Measurements from ENCODE around the gene C6orf89.

The C6orf89 gene

GRCh38 chr6:36964349-36964748, 78.6 kb downstream of the C6orf89 start:
- in situ Hi-C loops (cut with HindIII; ENCODE audit: low sequenced_read_pairs), result no loop called here

- in situ Hi-C loops (cut with HindIII; ENCODE audit: low sequenced_read_pairs), result no loop called here
These were observed 79.2 kb downstream of the C6orf89 start for GRCh38 chr6:36964908-36965307.

GRCh38 chr6:36967301-36967700, 81.5 kb downstream of the C6orf89 start:
- in situ Hi-C loops (cut with HindIII; ENCODE audit: low sequenced_read_pairs), result no loop called here

- in situ Hi-C loops (cut with HindIII; ENCODE audit: low sequenced_read_pairs), result no loop called here
These were observed 82.0 kb downstream of the C6orf89 start for GRCh38 chr6:36967757-36968156.

GRCh38 chr6:36968266-36968977, 82.7 kb downstream of the C6orf89 start:
- in situ Hi-C loops (cut with HindIII; ENCODE audit: low sequenced_read_pairs), result no loop called here

DNA sequence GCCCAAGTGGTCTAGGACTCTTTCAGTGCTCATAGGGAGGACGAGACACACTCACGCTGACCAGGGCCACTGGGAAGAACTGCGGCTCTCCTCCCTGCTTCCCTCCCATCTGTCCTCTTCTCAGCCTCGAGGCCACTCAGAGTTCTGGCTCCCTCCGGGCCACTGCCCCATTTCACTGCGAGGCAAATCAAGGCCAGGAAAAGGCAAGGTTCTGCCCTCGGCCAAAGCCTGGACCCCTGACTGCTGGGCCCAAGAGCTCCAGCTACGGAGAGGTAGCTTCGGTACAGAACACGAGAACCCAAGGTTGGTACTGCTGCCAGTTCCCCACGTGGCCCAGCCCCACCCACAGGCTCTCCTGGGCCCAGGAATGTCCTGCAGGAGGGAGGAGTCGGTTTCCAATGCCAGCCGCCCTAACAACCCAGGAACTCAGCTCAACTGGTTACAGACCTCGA, 83.5 kb downstream of the C6orf89 start:
- in situ Hi-C loops (cut with HindIII; ENCODE audit: low sequenced_read_pairs), result no loop called here

GRCh38 chr6:36969988-36970891, 84.5 kb downstream of the C6orf89 start:
- in situ Hi-C loops (cut with HindIII; ENCODE audit: low sequenced_read_pairs), result no loop called here

DNA sequence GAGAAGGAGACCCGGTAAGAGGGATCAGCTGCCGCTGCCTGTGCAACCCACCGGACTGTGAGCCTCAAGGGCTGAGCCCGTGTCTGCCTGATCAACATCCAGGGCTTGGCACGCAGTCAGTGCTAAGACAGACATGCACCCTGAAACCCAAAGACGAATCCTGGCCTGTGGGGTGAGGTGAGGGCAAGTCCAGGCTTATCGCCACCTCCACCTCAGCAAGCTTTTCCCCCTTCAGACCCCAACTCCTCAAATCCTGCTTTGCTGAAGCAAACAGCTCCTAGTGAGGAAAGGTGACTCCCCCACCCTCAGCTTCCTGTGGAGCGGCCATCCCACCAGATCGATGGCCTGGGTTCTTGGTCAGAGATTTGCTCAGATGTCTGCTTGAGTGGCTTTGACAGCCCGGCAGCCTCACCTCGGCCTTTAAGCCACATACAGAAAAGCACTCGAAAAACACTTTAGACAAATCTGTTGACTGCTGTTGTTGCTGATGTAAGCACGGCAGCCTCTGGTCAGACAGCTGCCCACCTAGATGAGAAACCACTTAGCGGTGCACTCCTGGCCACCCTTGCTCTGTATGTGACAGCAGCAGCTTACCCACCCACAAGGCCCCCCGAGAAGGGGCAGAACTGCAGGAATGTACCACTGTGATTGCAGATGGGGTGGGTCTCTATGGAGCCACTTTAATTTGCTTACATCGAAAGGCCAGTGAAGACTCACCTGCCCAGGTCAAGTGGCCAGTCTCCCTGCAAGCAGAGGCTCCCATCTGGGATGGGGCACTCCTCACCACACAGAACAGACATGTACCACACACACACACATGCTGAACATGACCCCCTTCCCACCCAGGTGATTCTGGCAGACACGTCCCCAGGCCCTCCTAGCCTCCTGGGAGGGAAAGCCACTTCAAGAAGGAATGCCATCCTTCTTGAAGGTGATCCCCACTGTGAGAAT, 85.4 kb downstream of the C6orf89 start:
- in situ Hi-C loops (cut with HindIII; ENCODE audit: low sequenced_read_pairs), result no loop called here

- in situ Hi-C loops (cut with HindIII; ENCODE audit: low sequenced_read_pairs), result no loop called here
These were observed 86.3 kb downstream of the C6orf89 start for GRCh38 chr6:36971921-36972673.

DNA sequence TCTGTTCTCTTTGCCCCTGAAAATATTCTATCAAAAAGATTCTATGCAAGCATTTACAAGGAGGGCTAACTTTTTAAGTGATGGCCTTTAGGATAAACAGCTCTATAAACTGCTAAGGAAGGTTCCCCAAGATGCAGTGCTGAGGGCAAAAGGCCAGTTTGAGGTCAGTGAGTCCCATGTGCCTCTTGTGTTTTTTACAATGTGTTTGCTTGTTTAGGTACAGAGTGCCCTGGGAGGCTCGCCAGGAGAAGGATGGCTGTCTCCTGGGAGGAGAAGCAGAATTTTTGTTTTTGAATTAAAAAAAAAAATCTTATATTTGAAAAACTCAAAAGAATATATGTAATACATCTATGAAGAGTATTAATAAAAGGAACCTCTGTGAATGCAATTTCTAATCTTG, 87.4 kb downstream of the C6orf89 start:
- in situ Hi-C loops (cut with HindIII; ENCODE audit: low sequenced_read_pairs), result no loop called here

DNA sequence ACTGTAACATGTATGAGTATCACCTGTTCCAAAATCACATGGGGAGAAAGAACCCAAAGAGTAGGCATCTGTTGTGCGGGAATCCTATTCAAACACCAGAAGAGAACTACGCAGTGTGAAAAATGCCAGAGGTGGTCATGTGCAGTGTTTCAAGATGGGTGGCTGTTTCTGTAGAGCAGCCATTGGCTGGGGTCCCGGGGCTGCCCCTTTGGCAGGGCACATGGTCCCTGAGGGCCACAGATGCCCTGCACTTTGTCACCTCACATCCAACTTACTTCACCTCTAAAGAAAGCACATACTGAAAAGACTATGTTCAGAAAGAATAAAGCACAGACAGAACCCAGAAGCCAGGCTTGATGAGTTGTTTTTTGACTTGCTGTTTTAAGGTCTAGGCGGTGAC, 87.9 kb downstream of the C6orf89 start:
- in situ Hi-C loops (cut with HindIII; ENCODE audit: low sequenced_read_pairs), result no loop called here

- in situ Hi-C loops (cut with HindIII; ENCODE audit: low sequenced_read_pairs), result no loop called here
These were observed 89.7 kb downstream of the C6orf89 start for GRCh38 chr6:36975231-36976006.

GRCh38 chr6:36976007-36976264, 90.2 kb downstream of the C6orf89 start:
- in situ Hi-C loops (cut with HindIII; ENCODE audit: low sequenced_read_pairs), result no loop called here

GRCh38 chr6:36976509-36976908, 90.8 kb downstream of the C6orf89 start:
- in situ Hi-C loops (cut with HindIII; ENCODE audit: low sequenced_read_pairs), result no loop called here

- in situ Hi-C loops (cut with HindIII; ENCODE audit: low sequenced_read_pairs), result no loop called here
These were observed 91.2 kb downstream of the C6orf89 start for GRCh38 chr6:36976931-36977330.

GRCh38 chr6:36977470-36977941, 91.8 kb downstream of the C6orf89 start:
- in situ Hi-C loops (cut with HindIII; ENCODE audit: low sequenced_read_pairs), result no loop called here
